DMS114 treated with DMSO at 0.1 percent for 48 hours (cell line): ENCODE data around the gene PPOX.
A peak's percentile ranks its signal among the peaks of the same experiment; 100 is the strongest.

Experiments used
- DNase-seq: peaks from one replicate; lab custom pipeline; 2025; ENCODE audit not compliant: unreplicated experiment; lab: John Stamatoyannopoulos, UW

PPOX gene

DNA sequence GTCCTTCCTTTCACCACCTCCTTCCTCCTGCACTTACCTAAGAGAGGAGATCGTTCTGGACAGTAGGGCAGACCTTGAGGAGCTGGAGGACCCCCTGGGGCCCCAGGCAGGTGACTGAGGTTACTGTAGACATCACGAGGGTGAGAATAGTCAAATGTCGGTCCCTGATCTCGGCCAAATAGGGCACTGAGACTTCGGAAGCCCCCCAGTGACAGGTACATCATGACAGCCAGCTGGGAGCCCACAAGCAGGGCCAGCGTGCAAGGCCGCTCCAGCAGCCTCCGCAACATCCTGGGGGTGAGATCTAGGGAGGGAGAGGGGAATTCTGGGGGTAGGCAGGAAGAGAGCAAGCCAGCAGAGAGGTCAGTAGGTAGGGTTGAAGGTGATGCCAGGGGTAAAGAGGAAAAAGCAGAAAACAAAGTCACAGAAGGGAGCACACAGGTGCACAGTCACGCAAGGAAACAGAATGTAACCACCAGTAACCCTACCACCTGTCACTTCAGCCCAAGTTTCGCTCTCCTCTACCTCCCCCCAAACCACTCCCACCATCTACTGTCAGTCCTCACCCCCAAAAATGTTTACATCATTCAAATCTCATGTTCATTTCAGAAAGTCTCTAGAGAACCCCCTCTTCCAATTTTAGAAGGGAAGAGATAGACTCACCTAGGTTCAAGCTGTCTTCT, 9.7 kb downstream of the PPOX start:
- no peak for DNase-seq

GRCh38 chr1:161176468-161177111, 10.4 kb downstream of the PPOX start:
- no peak for DNase-seq

DNA sequence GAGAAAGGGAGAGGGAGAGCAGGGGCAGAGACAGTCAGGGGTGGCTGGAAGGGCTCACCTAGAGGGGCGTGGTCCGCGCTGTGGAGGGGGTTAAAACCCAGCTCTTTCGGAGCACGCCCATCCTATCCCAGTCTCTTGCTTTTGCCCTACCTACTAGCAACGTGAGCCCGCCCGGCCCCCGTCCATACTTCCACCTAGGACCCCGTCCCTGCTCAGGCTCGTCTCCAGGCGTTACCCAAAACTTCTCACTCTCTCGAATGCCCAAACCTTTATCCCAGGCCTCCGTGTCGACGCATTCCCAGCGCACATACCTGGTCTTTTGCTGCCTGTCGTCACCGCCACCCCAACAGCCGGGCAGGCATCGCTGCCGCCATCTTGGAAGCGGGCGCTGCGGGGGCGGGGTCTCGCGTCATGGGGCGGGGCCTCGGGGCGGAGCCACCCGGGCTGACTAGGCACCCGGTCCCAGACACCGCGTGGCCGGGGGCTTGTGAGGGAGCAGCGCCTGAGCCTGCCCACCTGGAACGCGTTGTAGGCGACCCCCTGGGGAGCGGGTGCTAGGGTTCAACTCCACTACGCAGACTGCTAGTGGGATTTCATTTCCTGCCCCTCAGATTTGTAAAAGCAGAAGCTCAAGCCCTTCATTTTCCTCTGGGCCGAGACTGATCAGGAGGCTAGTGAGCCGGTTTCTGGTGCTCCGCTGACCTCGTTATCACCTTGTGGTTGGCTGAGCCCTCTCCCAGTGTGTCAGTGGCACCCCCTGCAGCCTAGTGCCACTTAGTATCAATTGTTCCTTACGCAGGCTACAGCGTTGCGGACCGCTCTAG, 11.1 kb downstream of the PPOX start, which contains the start of gene B4GALT3:
TSS of gene B4GALT3 (minus strand) at position 396 of the 824 bp plus-strand sequence. CDS start 1,447 bp downstream, outside the sequence.
- peak; percentile 84 for DNase-seq

DNA sequence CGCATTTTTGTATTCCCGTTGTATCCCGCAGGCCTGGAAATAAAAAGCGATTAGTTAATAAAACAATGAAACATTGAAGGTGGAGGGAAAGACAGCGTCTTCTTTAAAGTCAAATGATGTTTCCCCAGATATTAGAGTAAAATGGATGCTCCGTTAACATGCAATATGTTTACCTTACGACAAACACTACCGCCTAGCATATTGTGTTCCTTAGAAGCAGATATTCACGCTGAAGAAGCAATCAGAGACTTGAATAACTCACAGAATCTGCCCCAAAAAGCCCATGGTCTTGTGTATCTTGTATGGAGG, 11.7 kb downstream of the PPOX start:
- DNase-seq: no peak

GRCh38 chr1:161179698-161180097, 13.5 kb downstream of the PPOX start:
- DNase-seq: no peak

- DNase-seq: peak; percentile 49
Measured at GRCh38 chr1:161180639-161181038, 14.4 kb downstream of the PPOX start.

- DNase-seq: no peak
Measured at GRCh38 chr1:161182214-161182613, 16.0 kb downstream of the PPOX start.

GRCh38 chr1:161185282-161185682, 19.1 kb downstream of the PPOX start:
- no peak for DNase-seq

GRCh38 chr1:161185732-161186311, 19.6 kb downstream of the PPOX start:
- no peak for DNase-seq

GRCh38 chr1:161187311-161187710, 21.1 kb downstream of the PPOX start:
- DNase-seq: no peak

DNA sequence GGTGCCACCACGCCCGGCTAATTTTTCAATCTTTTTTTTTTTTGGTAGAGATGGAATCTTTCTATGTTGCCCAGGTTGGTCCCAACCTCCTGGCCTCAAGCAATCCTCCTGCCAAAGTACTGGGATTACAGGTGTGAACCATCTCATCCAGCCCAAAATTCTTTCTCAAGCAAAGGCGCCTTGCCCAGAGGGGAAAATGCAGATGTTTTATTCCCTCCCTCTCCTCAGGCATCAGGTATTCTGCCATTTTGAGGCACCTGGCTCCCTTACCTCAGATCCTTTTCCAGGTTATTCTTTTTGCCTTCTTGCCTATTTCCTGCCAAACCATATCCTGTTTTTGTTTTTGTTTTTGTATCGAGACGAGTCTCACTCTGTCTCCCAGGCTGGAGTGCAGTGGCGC, 22.2 kb downstream of the PPOX start:
- no peak for DNase-seq

- DNase-seq: no peak
Measured at GRCh38 chr1:161189036-161189435, 22.8 kb downstream of the PPOX start.

DNA sequence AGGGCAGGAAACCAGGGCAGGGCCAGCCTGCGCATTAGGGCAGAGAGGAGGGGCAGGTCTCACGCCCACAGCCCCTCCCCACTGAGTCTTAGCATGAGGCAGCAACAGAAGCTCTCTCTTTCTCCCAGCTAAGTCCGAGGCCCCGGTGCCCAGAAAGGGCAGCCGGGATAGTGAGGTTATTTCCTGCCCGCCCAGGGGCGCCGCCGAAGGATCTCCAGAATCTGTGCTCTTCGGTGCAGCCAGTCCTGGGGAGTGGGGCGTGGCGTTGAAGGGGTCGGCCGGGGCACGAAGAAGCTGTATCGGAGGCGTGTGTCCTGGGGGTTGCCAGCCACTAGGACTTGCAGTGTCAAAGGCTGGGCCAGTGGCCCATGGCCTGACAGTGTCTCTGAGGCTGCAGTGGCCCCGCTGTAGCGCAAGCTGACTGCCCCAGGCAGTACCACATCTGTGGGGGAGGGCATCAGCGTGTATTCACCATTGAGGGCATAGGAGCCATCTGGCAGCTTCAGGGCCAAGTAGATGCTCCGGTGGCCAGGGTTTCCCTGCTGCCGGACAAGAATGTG, 24.8 kb downstream of the PPOX start:
- no peak for DNase-seq

DNA sequence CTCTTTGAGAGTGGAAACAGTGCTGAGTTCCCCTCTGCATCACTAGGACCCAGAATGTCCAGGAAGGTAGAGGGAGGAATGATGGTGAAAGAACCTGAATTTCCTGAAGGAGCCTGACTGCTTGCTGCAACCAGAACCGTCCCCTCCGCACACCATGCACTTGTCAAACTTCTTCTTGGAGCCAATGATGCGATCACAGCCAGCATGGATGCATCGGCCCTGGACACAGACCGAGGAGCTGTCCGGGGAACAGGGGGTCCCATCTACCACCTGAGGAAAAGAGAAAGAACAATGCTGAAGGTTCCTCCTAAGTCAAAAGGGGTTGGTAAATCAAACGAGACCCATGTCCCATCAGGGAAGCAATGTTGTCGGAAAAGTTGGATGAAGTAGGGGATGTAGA, 25.7 kb downstream of the PPOX start:
- DNase-seq: no peak

DNA sequence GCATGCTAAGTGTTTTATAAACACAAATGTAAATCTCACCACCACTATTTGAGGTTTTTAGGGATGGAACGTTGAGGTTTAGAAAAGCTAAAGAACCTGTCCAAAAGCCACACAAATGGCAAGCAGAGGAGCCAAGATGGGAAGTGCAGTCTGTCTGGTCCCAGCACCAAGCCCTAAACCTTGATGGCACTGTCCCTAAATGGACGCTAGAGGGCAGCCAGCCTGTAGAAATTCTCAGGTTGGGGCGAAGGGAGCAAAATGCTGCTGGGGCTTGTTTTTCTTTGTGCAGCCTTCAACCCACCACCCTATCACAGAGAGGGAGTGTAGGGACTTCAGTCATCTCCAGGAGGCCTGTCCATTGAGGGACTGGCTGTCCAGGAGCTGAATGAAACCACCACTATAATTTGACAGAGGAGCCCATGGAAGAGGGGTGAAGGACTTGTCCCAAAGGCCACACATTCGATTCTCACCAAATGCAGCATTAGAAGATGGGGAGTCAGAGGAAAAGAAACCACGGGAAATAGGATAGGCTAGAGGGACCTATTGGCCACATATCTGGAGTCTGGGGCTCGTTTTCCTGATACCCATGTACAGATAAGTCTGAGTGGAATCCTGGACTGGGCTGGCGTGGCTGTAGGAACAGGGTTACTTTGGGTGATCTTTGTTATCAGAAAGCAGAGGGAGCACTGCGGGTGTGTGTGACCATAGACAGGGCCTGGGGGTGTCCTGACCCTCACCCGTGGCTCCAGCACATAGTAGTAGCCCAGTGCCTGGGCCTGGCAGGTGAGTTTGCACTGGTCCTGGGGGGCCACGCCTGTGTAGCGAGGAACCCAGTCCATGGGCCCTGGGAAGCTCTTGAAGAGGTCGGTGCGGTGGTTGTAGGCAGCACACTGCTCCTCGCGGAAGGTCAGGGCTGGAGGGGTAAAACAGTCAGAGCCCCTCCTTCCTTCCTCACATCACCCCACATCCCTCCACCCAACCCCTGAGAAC, 26.5 kb downstream of the PPOX start:
- DNase-seq: peak; percentile 80

DNA sequence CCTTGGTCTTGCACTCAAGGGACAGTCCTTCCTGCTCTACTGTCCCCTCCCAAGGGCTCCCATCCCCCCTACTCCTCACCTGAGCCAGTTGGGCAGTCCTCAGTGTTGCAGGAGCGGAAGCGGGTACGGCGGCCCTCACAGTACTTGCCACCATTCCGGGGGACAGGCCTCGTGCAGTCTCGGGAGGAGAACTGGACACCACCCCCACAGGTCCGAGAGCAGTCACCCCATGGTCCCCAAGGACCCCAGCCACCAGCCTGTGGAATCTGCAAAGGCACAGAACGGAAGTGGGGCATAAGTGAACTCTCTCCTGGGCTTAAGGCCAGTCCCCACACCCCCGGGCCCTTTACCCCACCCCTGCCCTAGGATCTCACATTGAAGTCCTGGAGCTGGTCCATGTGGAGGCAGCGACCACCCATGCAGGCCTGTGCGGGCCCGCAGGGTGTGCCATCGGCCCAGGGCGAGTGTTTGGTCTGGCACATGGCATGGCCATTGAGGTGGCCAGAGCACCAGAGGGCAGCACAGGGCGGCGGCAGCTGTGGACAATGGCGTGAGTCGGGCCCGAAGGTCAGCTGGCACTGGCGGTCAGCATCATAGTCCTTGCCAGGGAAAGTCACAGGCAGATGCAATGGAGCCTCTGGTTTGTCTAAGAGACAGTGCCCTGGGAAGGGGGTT, 27.5 kb downstream of the PPOX start:
- DNase-seq: no peak

DNA sequence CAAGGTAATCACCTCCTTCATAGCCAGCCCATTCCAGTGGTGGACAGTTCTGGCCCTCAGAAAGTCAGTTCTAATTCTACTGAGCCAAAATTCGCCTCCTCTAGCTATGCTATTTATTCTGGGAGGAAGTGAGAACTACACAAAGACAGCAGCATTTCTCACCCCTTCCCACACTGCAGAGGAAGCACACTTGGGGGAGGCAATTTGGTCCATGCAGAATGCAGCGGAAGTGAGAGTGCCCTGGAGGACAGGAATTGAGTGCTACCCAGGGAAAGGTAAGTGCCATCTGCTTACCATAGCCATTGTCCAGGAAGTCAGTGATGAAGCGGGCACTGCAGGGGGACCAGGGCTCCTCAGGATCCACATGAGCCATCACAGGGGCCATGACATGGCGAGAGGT, 28.9 kb downstream of the PPOX start:
- DNase-seq: no peak

- DNase-seq: no peak
Measured at GRCh38 chr1:161196111-161196510, 29.9 kb downstream of the PPOX start.
